Testis (tissue), 2 donors: ENCODE results near the gene LNX1.

Source experiments
- CTCF ChIP-seq, 3 experiments: fragments of 450-650 bp in 2 of 3; fragments of 200-600 bp in 1 of 3; sonication (generic) in 1 of 3; IDR thresholded peaks; one replicate each; pipeline ENCODE4 v1.5.1; 2016 to 2019; ENCODE audit warnings: antibody characterized with exemption in 3 of 3, mild to moderate bottlenecking in 2 of 3, moderate library complexity in 1 of 3
- POLR2A ChIP-seq: fragments of 450-650 bp; IDR thresholded peaks from one replicate; pipeline ENCODE4 v1.6.1; 2017; ENCODE audit warnings: antibody characterized with exemption, mild to moderate bottlenecking, moderate library complexity

- no peak for TF ChIP-seq POLR2A
- no peak for TF ChIP-seq CTCF (IDR thresholded peaks at IDR 0.05)
Measured at GRCh38 chr4:53551281-53551864, 39.9 kb downstream of the LNX1 start.
